ENCODE data around the gene SRSF2. TPM values are rescaled to one million over a fixed set of nuclear protein-coding genes. Genes with fewer than 3 reads are reported as not detected.
A peak's percentile ranks its signal among the peaks of the same experiment; 100 is the strongest.
"Not testable (repeated sequence)": the region's sequence is repeated elsewhere in the genome, so short reads cannot be mapped to it uniquely, and the experiment has no call there.

Gene SRSF2
- 98.0 TPM for total RNA-seq
- long read RNA-seq, transcript SRSF2-202 (3 exons, 1,927 nt): major isoform, 45 of 83 reads
- long read RNA-seq, transcript SRSF2-203 (2 exons, 2,885 nt): minor isoform, 12 of 83 reads
- long read RNA-seq, transcript SRSF2-204 (5 exons, 1,357 nt): minor isoform, 6 of 83 reads
- long read RNA-seq, partial matches to known transcripts: 7 of 83 reads
- long read RNA-seq, other reads (novel, unspliced or antisense): 9 of 83 reads

- intact Hi-C loops (cut with DNase I): loop anchor here (1.0 kb wide), 1 partner anchor 11 kb away; the partner anchor contains the start of genes JMJD6 and METTL23
Observed at GRCh38 chr17:76737082-76737675, at the start of gene SRSF2. Gene SRSF2 (minus strand): TSS chr17:76737331. CDS start chr17:76737160, 171 bp downstream.

GRCh38 chr17:76784926-76785325, 47.8 kb upstream of the SRSF2 start:
- intact Hi-C loops (cut with DNase I): no loop called here
- no peak for DNase-seq (ENCODE audit: low spot score)

More at GRCh38 chr17:76737082-76737675, at the start of gene SRSF2:
- peak; percentile 99 for DNase-seq (ENCODE audit: low spot score)

- DNase-seq (ENCODE audit: low spot score): no peak
- intact Hi-C loops (cut with DNase I): no loop called here
Observed at GRCh38 chr17:76783146-76783545, 46.0 kb upstream of the SRSF2 start.

GRCh38 chr17:76781056-76781982, 44.2 kb upstream of the SRSF2 start:
- intact Hi-C loops (cut with DNase I): no loop called here
- no peak for DNase-seq (ENCODE audit: low spot score)

- intact Hi-C loops (cut with DNase I): no loop called here
- no peak for DNase-seq (ENCODE audit: low spot score)
Observed at GRCh38 chr17:76775021-76775600, 38.0 kb upstream of the SRSF2 start.

GRCh38 chr17:76772842-76773525, 35.9 kb upstream of the SRSF2 start:
- intact Hi-C loops (cut with DNase I): no loop called here
- no peak for DNase-seq (ENCODE audit: low spot score)

- no peak for DNase-seq (ENCODE audit: low spot score)
- intact Hi-C loops (cut with DNase I): no loop called here
Observed at GRCh38 chr17:76758570-76758969, 21.4 kb upstream of the SRSF2 start.

- intact Hi-C loops (cut with DNase I): no loop called here
- no peak for DNase-seq (ENCODE audit: low spot score)
Observed at GRCh38 chr17:76757256-76757655, 20.1 kb upstream of the SRSF2 start.

- intact Hi-C loops (cut with DNase I): no loop called here
- no peak for DNase-seq (ENCODE audit: low spot score)
Observed at GRCh38 chr17:76755285-76755684, 18.2 kb upstream of the SRSF2 start.

GRCh38 chr17:76753061-76753961, 16.2 kb upstream of the SRSF2 start:
- no peak for DNase-seq (ENCODE audit: low spot score)
- intact Hi-C loops (cut with DNase I): no loop called here

- no peak for DNase-seq (ENCODE audit: low spot score)
- intact Hi-C loops (cut with DNase I): no loop called here
Observed at GRCh38 chr17:76752006-76752405, 14.9 kb upstream of the SRSF2 start.

- DNase-seq (ENCODE audit: low spot score): no peak
- intact Hi-C loops (cut with DNase I): no loop called here
Observed at GRCh38 chr17:76751416-76751993, 14.4 kb upstream of the SRSF2 start.

- no peak for DNase-seq (ENCODE audit: low spot score)
- intact Hi-C loops (cut with DNase I): no loop called here
Observed at GRCh38 chr17:76748657-76749056, 11.5 kb upstream of the SRSF2 start.

- intact Hi-C loops (cut with DNase I): no loop called here
- DNase-seq (ENCODE audit: low spot score): no peak
Observed at GRCh38 chr17:76747716-76748363, 10.7 kb upstream of the SRSF2 start.

GRCh38 chr17:76745785-76746184, 8.7 kb upstream of the SRSF2 start:
- DNase-seq (ENCODE audit: low spot score); intact Hi-C loops (cut with DNase I): not testable (repeated sequence)

GRCh38 chr17:76744747-76745146, 7.6 kb upstream of the SRSF2 start:
- DNase-seq (ENCODE audit: low spot score): no peak
- intact Hi-C loops (cut with DNase I): no loop called here

- intact Hi-C loops (cut with DNase I): no loop called here
- DNase-seq (ENCODE audit: low spot score): no peak
Observed at GRCh38 chr17:76742958-76743357, 5.8 kb upstream of the SRSF2 start.

All from cardiac septum (tissue), 1 donor.